Measurements from ENCODE around the gene SLC38A2.

The SLC38A2 gene

GRCh38 chr12:46382408-46382963 is 9.9 kb upstream of the SLC38A2 start:
- H3K4me3 ChIP-seq (ENCODE audit: low read length), result peak overlapping the region; percentile 64
- peaks cover 22% of the 10 kb centered on the region for H3K79me2 ChIP-seq (ENCODE audit: low read length)
- TF ChIP-seq EZH2 (optimal IDR thresholded peaks at IDR 0.05; ENCODE audit: low read depth, low read length) (no peak), EZH2phosphoT487 (IDR thresholded peaks at IDR 0.05; ENCODE audit: low read length) (no peak), CTCF (IDR thresholded peaks at IDR 0.05; ENCODE audit: low read length) (no peak)
- H3K27me3 ChIP-seq (replicated peaks; ENCODE audit: insufficient read depth, low read length), result no peaks in the 10 kb centered on the region
- H2AFZ ChIP-seq (ENCODE audit: low read length), result peak overlapping the region; percentile 22; the same call in 1 of the 2 replicates
- no peaks in the 10 kb centered on the region for H3K9me2 ChIP-seq (replicated peaks; ENCODE audit: insufficient read depth, low read length)
- H3K4me2 ChIP-seq (ENCODE audit: low read depth, low read length), result peak overlapping the region; percentile 79
- peak overlapping the region; percentile 96 for H3K9ac ChIP-seq (ENCODE audit: low read length)
- H3K9me3 ChIP-seq (replicated peaks; ENCODE audit: insufficient read depth, low read length), result no peaks in the 10 kb centered on the region
- H3K27ac ChIP-seq (ENCODE audit: low read length), result peak overlapping the region; percentile 94; the same call in 1 of the 2 replicates
- H3F3A ChIP-seq (ENCODE audit: insufficient read depth, low read length), result peaks cover 19% of the 10 kb centered on the region
- H3K4me1 ChIP-seq (ENCODE audit: low read length), result peaks cover 33% of the 10 kb centered on the region
- H4K20me1 ChIP-seq (ENCODE audit: insufficient read depth, low read length), result no peaks in the 10 kb centered on the region
- H3K36me3 ChIP-seq (replicated peaks; ENCODE audit: insufficient read depth, low read length), result no peaks in the 10 kb centered on the region
- DNase-seq, result no peak

GRCh38 chr12:46380881-46381280 is 8.3 kb upstream of the SLC38A2 start:
- Histone ChIP-seq H3K36me3 (replicated peaks; ENCODE audit: insufficient read depth, low read length) (no peaks in the 10 kb centered on the region), H2AFZ (ENCODE audit: low read length) (no peak overlapping the region), H3K4me1 (ENCODE audit: low read length) (peaks cover 22% of the 10 kb centered on the region), H3K27ac (ENCODE audit: low read length) (no peak overlapping the region), H3F3A (ENCODE audit: insufficient read depth, low read length) (peaks cover 3% of the 10 kb centered on the region; the same call in 1 of the 2 replicates), H3K4me3 (ENCODE audit: low read length) (no peak overlapping the region), H3K4me2 (ENCODE audit: low read depth, low read length) (no peak overlapping the region), H3K9ac (ENCODE audit: low read length) (no peak overlapping the region), H3K9me2 (replicated peaks; ENCODE audit: insufficient read depth, low read length) (no peaks in the 10 kb centered on the region), H3K9me3 (replicated peaks; ENCODE audit: insufficient read depth, low read length) (no peaks in the 10 kb centered on the region), H3K27me3 (replicated peaks; ENCODE audit: insufficient read depth, low read length) (no peaks in the 10 kb centered on the region), H4K20me1 (ENCODE audit: insufficient read depth, low read length) (no peaks in the 10 kb centered on the region), H3K79me2 (ENCODE audit: low read length) (peaks cover 22% of the 10 kb centered on the region)
- TF ChIP-seq EZH2phosphoT487 (IDR thresholded peaks at IDR 0.05; ENCODE audit: low read length) (no peak), CTCF (IDR thresholded peaks at IDR 0.05; ENCODE audit: low read length) (no peak), EZH2 (optimal IDR thresholded peaks at IDR 0.05; ENCODE audit: low read depth, low read length) (no peak)
- no peak for DNase-seq

GRCh38 chr12:46380022-46380796 is 7.6 kb upstream of the SLC38A2 start:
- Histone ChIP-seq H2AFZ (ENCODE audit: low read length) (no peak overlapping the region), H3K27ac (ENCODE audit: low read length) (no peak overlapping the region), H3K4me1 (ENCODE audit: low read length) (peaks cover 15% of the 10 kb centered on the region)

More at GRCh38 chr12:46380022-46380796, 7.6 kb upstream of the SLC38A2 start:
- Histone ChIP-seq H3K27me3 (replicated peaks; ENCODE audit: insufficient read depth, low read length) (no peaks in the 10 kb centered on the region), H3K9me2 (replicated peaks; ENCODE audit: insufficient read depth, low read length) (no peaks in the 10 kb centered on the region), H3K36me3 (replicated peaks; ENCODE audit: insufficient read depth, low read length) (no peaks in the 10 kb centered on the region), H3F3A (ENCODE audit: insufficient read depth, low read length) (no peaks in the 10 kb centered on the region; the same call in 1 of the 2 replicates), H3K4me2 (ENCODE audit: low read depth, low read length) (no peak overlapping the region), H3K9ac (ENCODE audit: low read length) (no peak overlapping the region), H4K20me1 (ENCODE audit: insufficient read depth, low read length) (no peaks in the 10 kb centered on the region), H3K79me2 (ENCODE audit: low read length) (peaks cover 16% of the 10 kb centered on the region), H3K4me3 (ENCODE audit: low read length) (no peak overlapping the region), H3K9me3 (replicated peaks; ENCODE audit: insufficient read depth, low read length) (no peaks in the 10 kb centered on the region)
- no peak for DNase-seq
- TF ChIP-seq EZH2 (optimal IDR thresholded peaks at IDR 0.05; ENCODE audit: low read depth, low read length) (no peak), EZH2phosphoT487 (IDR thresholded peaks at IDR 0.05; ENCODE audit: low read length) (no peak)
